ENCODE results near the gene HSPBAP1.
"Not testable (repeated sequence)": the region's sequence is repeated elsewhere in the genome, so short reads cannot be mapped to it uniquely, and the experiment has no call there.

The HSPBAP1 gene

GRCh38 chr3:122758877-122759560, 34.6 kb downstream of the HSPBAP1 start:
- DNase-seq: peak in 2 of 3 donors; percentile 46 to 53
- H3K27ac ChIP-seq (ENCODE audit: insufficient read depth in 1 of 2, low read depth in 1 of 2, low read length in 2 of 2, poor library complexity in 1 of 2, severe bottlenecking in 2 of 2): no peak overlapping the region
- no peaks in the 10 kb centered on the region for H3K9me3 ChIP-seq (ENCODE audit: control extremely low read depth in 1 of 5, control insufficient read depth in 4 of 5, insufficient read depth in 2 of 5, low read depth in 1 of 5, low read length in 4 of 5)
- H3K27me3 ChIP-seq (replicated peaks in 2 of 5; ENCODE audit: control insufficient read depth in 4 of 5, insufficient read depth in 5 of 5, low read length in 4 of 5): no peaks in the 10 kb centered on the region
- H3K36me3 ChIP-seq (ENCODE audit: control insufficient read depth in 4 of 4, insufficient read depth in 4 of 4, low read length in 3 of 4): peaks cover 9 to 19% (median 11%) of the 10 kb centered on the region in 4 experiments
- H3K4me3 ChIP-seq (ENCODE audit: control insufficient read depth in 1 of 7, extremely low read depth in 1 of 7, insufficient read depth in 4 of 7, low read depth in 2 of 7, low read length in 6 of 7): no peak overlapping the region
- no CpG with 5 or more reads among the region's 3 CpGs for WGBS (ENCODE audit: insufficient coverage)
- ChIA-PET POLR2A (no interaction called here), CTCF (interaction anchor here (1.0 to 2.9 kb wide), 3 partner anchors 12 to 183 kb away, joined by 3 to 6 read pairs (median 4); no protein-coding TSS in a partner anchor)
- peaks cover 8 to 37% (median 23%) of the 10 kb centered on the region in 4 experiments for H3K4me1 ChIP-seq (ENCODE audit: control extremely low read depth in 1 of 4, control insufficient read depth in 4 of 4, insufficient read depth in 4 of 4, low read length in 3 of 4)

GRCh38 chr3:122755491-122755890, 38.1 kb downstream of the HSPBAP1 start:
- Histone ChIP-seq H3K4me3 (ENCODE audit: control insufficient read depth in 1 of 7, extremely low read depth in 1 of 7, insufficient read depth in 4 of 7, low read depth in 2 of 7, low read length in 6 of 7) (no peak overlapping the region), H3K36me3 (ENCODE audit: control insufficient read depth in 4 of 4, insufficient read depth in 4 of 4, low read length in 3 of 4) (peaks cover 11 to 34% (median 14%) of the 10 kb centered on the region in 4 experiments), H3K27me3 (replicated peaks in 2 of 5; ENCODE audit: control insufficient read depth in 4 of 5, insufficient read depth in 5 of 5, low read length in 4 of 5) (no peaks in the 10 kb centered on the region), H3K9me3 (ENCODE audit: control extremely low read depth in 1 of 5, control insufficient read depth in 4 of 5, insufficient read depth in 2 of 5, low read depth in 1 of 5, low read length in 4 of 5) (no peaks in the 10 kb centered on the region), H3K4me1 (ENCODE audit: control extremely low read depth in 1 of 4, control insufficient read depth in 4 of 4, insufficient read depth in 4 of 4, low read length in 3 of 4) (peaks cover 2 to 17% (median 10%) of the 10 kb centered on the region in 4 experiments), H3K27ac (ENCODE audit: insufficient read depth in 1 of 2, low read depth in 1 of 2, low read length in 2 of 2, poor library complexity in 1 of 2, severe bottlenecking in 2 of 2) (no peak overlapping the region)
- DNase-seq: no peak
- ChIA-PET CTCF (interaction anchor here (0.6 to 1.7 kb wide), 15 partner anchors 10 to 370 kb away, joined by 3 to 13 read pairs (median 4); partner anchors contain the start of gene HSPBAP1), POLR2A (no interaction called here)
- no CpG with 5 or more reads among the region's 2 CpGs for WGBS (ENCODE audit: insufficient coverage)

DNA sequence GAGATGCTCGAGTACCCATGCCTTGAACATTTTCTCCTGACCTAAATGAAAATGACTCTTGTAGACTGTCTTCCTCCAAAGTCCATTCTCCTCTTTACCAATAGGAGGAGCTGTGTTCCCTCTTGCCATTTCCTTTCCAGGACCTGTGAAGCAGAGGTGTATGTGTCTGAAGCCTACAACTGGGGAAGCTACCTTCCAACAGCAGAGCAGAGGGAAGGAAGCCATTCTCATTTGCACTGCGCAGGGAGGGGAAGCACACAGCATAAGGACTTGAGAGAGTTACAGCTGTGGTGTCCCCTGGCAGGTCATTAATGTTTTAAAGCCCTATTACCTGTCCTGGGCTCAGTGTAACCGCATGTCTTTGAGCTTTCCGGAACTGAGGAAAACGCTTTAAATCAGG, 38.7 kb downstream of the HSPBAP1 start:
- peaks cover 2 to 15% (median 8%) of the 10 kb centered on the region in 4 experiments for H3K4me1 ChIP-seq (ENCODE audit: control extremely low read depth in 1 of 4, control insufficient read depth in 4 of 4, insufficient read depth in 4 of 4, low read length in 3 of 4)
- H3K4me3 ChIP-seq (ENCODE audit: control insufficient read depth in 1 of 7, extremely low read depth in 1 of 7, insufficient read depth in 4 of 7, low read depth in 2 of 7, low read length in 6 of 7): no peak overlapping the region
- POLR2A ChIA-PET: no interaction called here
- H3K36me3 ChIP-seq (ENCODE audit: control insufficient read depth in 4 of 4, insufficient read depth in 4 of 4, low read length in 3 of 4): peaks cover 11 to 34% (median 14%) of the 10 kb centered on the region in 4 experiments
- no peaks in the 10 kb centered on the region for H3K9me3 ChIP-seq (ENCODE audit: control extremely low read depth in 1 of 5, control insufficient read depth in 4 of 5, insufficient read depth in 2 of 5, low read depth in 1 of 5, low read length in 4 of 5)
- no peak overlapping the region for H3K27ac ChIP-seq (ENCODE audit: insufficient read depth in 1 of 2, low read depth in 1 of 2, low read length in 2 of 2, poor library complexity in 1 of 2, severe bottlenecking in 2 of 2)
- 95% methylated on average over 2 of the region's 5 CpGs for WGBS (ENCODE audit: insufficient coverage)
- CTCF ChIA-PET: interaction anchor here (0.8 to 1.7 kb wide), 13 partner anchors 10 to 273 kb away, joined by 3 to 13 read pairs (median 4); partner anchors contain the start of gene HSPBAP1
- DNase-seq: peak; percentile 33 to 68 (median 67)
- no peaks in the 10 kb centered on the region for H3K27me3 ChIP-seq (replicated peaks in 2 of 5; ENCODE audit: control insufficient read depth in 4 of 5, insufficient read depth in 5 of 5, low read length in 4 of 5)

DNA sequence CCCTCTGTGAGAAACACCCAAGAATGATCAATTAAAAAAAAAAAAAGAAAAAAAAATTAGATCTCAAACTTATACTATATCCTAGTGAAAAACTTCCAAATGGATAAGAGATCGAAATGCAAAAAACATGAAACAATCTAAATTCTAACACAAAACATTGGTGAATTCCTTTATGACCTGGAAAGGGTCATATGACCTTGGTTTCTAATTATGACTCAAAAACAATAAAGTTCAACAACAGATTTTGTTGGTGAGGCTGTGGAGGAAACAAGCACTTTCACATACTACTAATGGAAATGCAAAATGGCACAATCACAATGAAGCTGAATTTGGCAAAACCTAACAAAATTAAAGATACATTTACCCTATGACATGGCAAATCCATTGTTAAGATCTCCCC, 45.3 kb downstream of the HSPBAP1 start:
- Histone ChIP-seq H3K4me3 (ENCODE audit: control insufficient read depth in 1 of 7, extremely low read depth in 1 of 7, insufficient read depth in 4 of 7, low read depth in 2 of 7, low read length in 6 of 7) (no peak overlapping the region), H3K27ac (ENCODE audit: insufficient read depth in 1 of 2, low read depth in 1 of 2, low read length in 2 of 2, poor library complexity in 1 of 2, severe bottlenecking in 2 of 2) (no peak overlapping the region), H3K36me3 (ENCODE audit: control insufficient read depth in 4 of 4, insufficient read depth in 4 of 4, low read length in 3 of 4) (peaks cover 0 to 14% (median 7%) of the 10 kb centered on the region in 4 experiments), H3K4me1 (ENCODE audit: control extremely low read depth in 1 of 4, control insufficient read depth in 4 of 4, insufficient read depth in 4 of 4, low read length in 3 of 4) (no peaks in the 10 kb centered on the region), H3K9me3 (ENCODE audit: control extremely low read depth in 1 of 5, control insufficient read depth in 4 of 5, insufficient read depth in 2 of 5, low read depth in 1 of 5, low read length in 4 of 5) (peaks cover 0 to 1% (median 0%) of the 10 kb centered on the region in 5 experiments), H3K27me3 (replicated peaks in 2 of 5; ENCODE audit: control insufficient read depth in 4 of 5, insufficient read depth in 5 of 5, low read length in 4 of 5) (no peaks in the 10 kb centered on the region)
- WGBS (ENCODE audit: insufficient coverage): 100% methylated on average over 1 of the region's 1 CpG
- CTCF ChIA-PET: no interaction called here
- DNase-seq: no peak
- POLR2A ChIA-PET: interaction anchor here (0.6 kb wide), 1 partner anchor 16 kb away, joined by 3 read pairs; no protein-coding TSS in a partner anchor

DNA sequence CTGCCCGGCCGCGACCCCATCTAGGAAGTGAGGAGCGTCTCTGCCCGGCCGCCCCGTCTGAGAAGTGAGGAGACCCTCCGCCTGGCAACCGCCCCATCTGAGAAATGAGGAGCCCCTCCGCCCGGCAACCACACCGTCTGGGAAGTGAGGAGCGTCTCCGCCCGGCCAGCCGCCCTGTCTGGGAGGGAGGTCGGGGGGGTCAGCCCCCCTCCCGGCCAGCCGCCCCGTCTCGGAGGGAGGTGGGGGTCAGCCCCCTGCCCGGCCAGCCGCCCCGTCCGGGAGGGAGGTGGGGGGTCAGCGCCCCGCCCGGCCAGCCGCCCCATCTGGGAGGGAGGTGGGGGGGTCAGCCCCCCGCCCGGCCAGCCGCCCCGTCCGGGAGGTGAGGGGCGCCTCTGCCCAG, 46.3 kb downstream of the HSPBAP1 start:
- H3K4me3 ChIP-seq (ENCODE audit: control insufficient read depth in 1 of 7, extremely low read depth in 1 of 7, insufficient read depth in 4 of 7, low read depth in 2 of 7, low read length in 6 of 7); CTCF ChIA-PET; H3K9me3 ChIP-seq (ENCODE audit: control extremely low read depth in 1 of 5, control insufficient read depth in 4 of 5, insufficient read depth in 2 of 5, low read depth in 1 of 5, low read length in 4 of 5); H3K4me1 ChIP-seq (ENCODE audit: control extremely low read depth in 1 of 4, control insufficient read depth in 4 of 4, insufficient read depth in 4 of 4, low read length in 3 of 4); H3K27me3 ChIP-seq (replicated peaks in 2 of 5; ENCODE audit: control insufficient read depth in 4 of 5, insufficient read depth in 5 of 5, low read length in 4 of 5); DNase-seq; H3K27ac ChIP-seq (ENCODE audit: insufficient read depth in 1 of 2, low read depth in 1 of 2, low read length in 2 of 2, poor library complexity in 1 of 2, severe bottlenecking in 2 of 2); POLR2A ChIA-PET: not testable (repeated sequence)
- H3K36me3 ChIP-seq (ENCODE audit: control insufficient read depth in 4 of 4, insufficient read depth in 4 of 4, low read length in 3 of 4): peaks cover 0 to 23% (median 9%) of the 10 kb centered on the region in 4 experiments
- WGBS (ENCODE audit: insufficient coverage): no CpG with 5 or more reads among the region's 35 CpGs

DNA sequence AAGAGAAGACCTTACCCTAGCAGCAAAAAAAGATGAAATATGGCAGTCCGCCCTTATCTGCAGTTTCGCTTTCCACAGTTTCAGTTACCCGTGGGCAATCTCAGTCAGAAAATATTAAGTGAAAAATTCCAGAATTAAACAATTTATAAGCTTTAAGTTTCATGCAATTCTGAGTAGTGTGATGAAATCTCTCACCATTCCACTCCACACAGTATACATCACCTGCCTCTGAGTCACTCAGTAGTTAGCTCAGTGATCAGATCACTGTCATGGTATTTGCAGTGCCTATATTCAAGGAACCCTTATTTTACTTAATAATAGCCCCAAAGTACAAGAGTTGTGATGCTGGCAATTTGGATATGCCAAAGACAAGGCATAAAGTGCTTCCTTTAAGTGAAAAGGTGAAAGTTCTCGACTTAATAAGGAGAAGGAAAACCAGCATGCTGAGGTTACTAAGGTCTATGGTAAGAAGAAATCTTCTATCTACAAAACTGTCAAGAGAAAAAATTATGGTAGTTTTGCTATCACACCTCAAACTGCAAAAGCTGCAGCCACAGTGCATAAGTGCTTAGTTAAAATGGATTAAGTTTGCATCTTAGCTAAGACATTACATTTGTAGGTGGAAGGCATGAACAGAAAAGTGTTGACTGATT, 48.1 kb downstream of the HSPBAP1 start:
- WGBS (ENCODE audit: insufficient coverage): no CpG with 5 or more reads among the region's 4 CpGs
- Histone ChIP-seq H3K27ac (ENCODE audit: insufficient read depth in 1 of 2, low read depth in 1 of 2, low read length in 2 of 2, poor library complexity in 1 of 2, severe bottlenecking in 2 of 2) (no peak overlapping the region), H3K27me3 (replicated peaks in 2 of 5; ENCODE audit: control insufficient read depth in 4 of 5, insufficient read depth in 5 of 5, low read length in 4 of 5) (no peaks in the 10 kb centered on the region), H3K4me1 (ENCODE audit: control extremely low read depth in 1 of 4, control insufficient read depth in 4 of 4, insufficient read depth in 4 of 4, low read length in 3 of 4) (no peaks in the 10 kb centered on the region), H3K9me3 (ENCODE audit: control extremely low read depth in 1 of 5, control insufficient read depth in 4 of 5, insufficient read depth in 2 of 5, low read depth in 1 of 5, low read length in 4 of 5) (peaks cover 0 to 10% (median 2%) of the 10 kb centered on the region in 5 experiments), H3K4me3 (ENCODE audit: control insufficient read depth in 1 of 7, extremely low read depth in 1 of 7, insufficient read depth in 4 of 7, low read depth in 2 of 7, low read length in 6 of 7) (no peak overlapping the region), H3K36me3 (ENCODE audit: control insufficient read depth in 4 of 4, insufficient read depth in 4 of 4, low read length in 3 of 4) (peaks cover 5 to 20% (median 8%) of the 10 kb centered on the region in 4 experiments)
- ChIA-PET CTCF (interaction anchor here (0.6 to 2.2 kb wide), 3 partner anchors 10 to 509 kb away, joined by 3 to 13 read pairs (median 3); no protein-coding TSS in a partner anchor), POLR2A (no interaction called here)
- DNase-seq: no peak
